Activated effector memory CD4-positive, alpha-beta T cell treated with anti-CD3 and anti-CD28 coated beads, Interleukin-2, amount 50 U/mL, for 16 hours (primary cell): ENCODE results near the gene PLXNA1.

Source experiments
- DNase-seq: peaks from one replicate; pipeline ENCODE4 v3.0.0-alpha.2; 2020

Gene PLXNA1

DNA sequence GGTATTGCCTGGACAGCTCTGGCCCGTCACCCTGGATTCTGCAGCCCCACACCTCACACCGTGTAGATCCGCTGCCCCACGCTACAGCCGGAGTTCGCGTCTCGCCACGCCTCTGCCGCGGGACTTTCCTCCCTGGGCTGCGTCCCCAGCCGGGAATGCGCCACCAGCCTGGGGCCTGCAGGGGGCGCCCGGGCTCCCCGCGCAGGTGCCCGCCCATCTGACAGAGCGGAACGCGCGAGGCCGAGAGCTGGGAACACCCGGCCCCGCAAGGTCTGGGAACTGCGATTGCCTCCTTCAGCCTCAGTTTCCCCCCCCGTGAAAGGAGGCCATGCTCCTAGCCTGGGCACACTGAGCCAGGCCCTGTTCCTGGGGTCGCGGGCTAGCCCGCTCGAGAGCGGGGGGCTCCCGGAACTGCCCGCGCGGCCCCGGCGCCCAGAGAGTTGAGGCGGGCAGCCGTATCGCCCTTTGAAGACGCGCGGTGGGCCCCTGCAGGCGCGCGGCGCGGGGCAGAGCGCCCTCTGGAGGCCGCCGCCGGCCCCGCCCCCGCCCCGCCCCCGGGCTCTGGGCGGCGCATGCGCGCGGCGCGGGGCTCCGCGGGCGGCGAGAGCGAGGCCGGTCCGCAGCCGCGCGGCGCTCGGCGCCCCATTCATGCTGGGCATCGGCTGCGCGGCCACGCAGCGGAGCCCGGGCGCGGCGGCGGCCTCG, at the start of gene PLXNA1:
TSS of gene PLXNA1 (plus strand) at position 645 of the 705 bp plus-strand sequence. CDS start 5,479 bp downstream, outside the sequence.
- DNase-seq, result peak; percentile 96

DNA sequence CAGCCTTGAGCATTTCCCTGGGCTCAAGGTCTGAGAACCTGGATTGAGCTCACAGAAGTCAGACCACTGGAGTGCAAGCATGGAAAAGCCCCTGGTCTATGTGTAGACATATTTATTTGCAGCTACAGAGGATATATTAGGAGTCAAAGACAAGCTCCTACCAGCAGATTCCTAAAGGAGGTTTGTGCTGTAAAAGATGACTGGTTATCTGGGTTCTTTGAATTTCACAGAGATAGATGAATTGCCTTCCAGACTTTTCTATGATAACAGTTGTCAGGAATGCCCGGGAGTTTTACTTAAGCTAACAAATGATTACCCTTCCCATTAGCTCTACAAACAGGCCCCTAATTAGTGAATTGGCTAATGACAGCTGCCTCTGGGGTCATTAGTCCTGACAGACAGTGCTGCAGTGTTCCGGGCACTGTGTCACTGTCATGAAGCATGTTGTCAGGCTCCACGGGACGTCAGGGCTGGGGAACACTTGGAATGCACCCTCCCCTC, 48.8 kb upstream of the PLXNA1 start:
- DNase-seq, result no peak

DNA sequence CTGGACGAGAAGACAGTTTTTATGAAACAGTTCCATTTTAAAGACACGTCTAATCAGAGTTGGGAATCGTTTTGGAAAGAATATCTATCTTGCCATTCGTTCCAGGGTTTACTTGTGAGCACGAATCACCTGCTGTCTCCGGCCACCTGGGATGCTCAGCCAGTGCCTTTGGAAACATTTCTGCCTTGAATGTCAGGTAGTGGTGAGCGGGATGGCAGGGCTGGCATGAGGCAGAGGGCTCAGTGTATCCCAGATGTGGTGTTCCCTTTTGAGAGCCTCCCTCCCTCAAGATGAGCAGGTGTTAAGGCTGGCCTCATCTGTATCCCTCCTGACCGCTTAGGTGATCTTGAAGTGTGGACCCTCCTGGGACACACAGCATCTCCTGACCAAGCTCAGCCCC, 47.9 kb upstream of the PLXNA1 start:
- no peak for DNase-seq

DNA sequence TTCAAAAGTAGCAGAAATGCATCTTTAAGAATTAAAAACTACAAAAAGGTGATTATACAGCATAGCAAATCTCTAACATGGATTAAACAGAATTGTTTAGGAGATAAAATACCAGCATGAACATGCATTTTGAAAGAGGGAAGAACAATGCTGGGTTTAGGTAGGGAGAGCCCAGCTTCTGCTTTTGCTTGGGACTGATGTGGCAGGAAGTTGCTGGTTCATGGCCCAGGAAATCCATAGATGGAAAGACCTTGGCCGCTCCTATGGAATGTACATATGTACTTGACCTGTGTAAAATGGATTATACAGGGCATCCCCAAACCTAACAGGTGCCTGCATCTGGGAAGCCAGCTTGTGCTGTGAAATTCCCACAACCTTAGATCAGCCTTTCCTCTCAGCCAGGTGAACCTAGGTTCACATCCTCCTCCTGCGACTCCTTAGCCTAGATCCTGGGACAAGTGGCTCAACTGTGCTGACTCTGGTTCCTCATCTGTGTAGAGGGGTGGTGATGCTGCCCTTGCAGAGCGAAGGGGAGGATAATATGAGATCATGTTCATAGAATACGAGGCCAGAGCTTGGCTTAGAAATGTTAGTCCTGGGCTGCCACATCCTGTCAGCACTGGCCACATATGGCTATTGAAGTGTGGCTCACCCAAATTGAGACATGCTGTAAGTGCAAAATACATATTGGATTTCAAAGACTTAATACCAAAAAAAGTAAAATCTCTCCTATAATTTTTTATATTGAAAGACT, 47.0 kb upstream of the PLXNA1 start:
- DNase-seq, result no peak

DNA sequence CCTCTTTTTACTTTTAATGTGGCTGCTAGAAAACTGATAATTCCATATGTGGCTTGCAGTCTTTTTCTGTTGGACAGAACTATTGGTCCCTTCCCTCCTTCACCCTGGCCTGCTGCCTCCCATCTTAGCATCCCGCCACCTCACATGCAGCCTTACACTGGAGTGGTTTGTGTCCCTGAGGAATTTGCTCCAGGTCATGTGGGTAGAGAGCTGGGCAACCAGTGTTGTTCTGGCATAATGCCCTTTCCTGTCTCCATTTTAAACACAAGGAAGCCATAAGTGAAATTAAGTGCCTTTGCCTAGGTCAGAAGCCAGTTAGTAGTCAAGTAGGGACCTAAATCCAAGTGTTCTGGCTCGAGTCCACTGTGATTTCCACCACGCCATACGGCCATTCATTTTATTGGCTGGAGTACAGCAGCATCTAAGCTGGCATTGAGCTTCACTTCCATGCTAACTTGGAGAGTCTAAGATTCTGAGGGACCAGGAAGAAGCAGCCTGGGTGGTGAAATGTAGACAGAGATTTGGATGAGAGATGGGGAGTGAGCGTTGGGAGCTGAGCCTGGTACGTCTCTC, 46.0 kb upstream of the PLXNA1 start:
- no peak for DNase-seq

DNA sequence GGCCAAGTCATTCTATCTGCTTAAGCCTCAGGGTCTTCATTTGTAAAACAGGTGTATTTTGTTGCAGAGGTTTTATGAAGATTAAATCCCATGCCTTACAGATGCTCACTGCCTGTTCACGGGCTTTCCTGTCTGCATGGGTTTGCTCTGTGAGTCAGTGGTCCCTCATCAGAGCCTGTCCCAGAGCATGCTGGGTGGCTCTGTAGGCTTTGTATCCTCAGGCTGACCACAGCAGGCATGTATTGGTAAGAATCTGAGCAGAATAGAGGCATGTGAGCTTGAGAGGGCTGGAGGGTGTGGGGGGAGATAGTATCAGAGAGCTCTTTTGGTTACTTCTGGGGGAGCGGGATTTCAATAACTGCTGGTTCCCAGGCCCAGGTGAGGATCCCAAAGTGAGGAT, 45.4 kb upstream of the PLXNA1 start:
- no peak for DNase-seq

DNA sequence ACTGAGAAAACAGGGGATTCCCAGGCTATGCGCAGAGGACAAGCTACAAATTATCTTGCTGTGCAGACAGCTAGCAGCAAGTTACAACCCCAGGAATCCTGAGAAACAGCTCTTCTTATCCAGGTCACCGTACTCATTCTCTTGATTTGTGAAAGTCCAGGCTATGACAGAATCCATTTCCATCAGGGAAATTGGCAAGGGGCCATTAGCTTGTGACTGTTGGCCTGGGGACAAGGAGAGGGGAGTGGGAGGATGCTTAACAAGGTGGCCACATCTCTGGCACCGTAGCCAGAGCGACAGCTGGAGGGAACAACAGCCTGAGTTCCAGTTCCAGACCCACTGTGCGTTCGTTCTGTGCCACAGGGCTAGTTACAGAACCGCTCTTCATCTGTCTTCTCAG, 44.9 kb upstream of the PLXNA1 start:
- DNase-seq, result no peak

DNA sequence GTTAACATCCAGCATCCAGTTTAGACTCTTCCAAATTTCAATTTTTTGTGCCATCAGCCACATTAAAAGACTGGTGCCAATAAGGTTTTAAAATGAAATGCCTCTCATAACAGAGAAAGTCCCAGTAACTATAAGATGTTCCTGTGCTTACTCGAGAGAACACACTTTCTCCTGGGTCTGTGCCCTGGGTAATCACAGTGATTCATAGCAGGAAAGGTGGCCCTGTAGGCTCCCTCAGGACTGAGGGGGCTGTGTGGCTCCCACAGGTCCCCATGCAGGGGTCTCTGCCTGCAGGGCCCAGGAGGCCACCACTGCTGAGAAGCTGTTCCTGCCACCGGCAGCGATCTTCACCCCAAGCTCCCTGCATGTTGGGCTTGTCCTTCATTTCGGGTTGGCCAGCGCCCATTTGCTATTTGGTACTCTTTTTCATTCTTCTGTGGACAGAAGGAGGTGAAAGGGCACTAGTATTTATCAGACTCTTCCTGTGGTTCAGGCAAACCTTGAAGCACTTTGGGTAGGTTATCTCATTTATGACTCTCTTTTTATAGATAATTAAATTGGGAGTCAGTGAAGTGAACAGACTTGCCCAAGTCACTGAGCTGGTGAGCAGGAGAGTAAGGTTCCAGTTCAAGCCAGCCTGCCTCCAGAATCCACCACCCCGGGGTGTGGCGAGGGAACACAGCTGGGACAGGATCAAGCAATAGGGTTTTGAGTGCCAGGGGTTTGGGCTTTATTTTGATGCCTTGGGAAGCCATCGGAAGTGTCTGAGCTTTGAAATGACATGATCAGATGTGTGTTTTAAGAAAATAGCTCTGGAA, 44.2 kb upstream of the PLXNA1 start:
- DNase-seq, result no peak

DNA sequence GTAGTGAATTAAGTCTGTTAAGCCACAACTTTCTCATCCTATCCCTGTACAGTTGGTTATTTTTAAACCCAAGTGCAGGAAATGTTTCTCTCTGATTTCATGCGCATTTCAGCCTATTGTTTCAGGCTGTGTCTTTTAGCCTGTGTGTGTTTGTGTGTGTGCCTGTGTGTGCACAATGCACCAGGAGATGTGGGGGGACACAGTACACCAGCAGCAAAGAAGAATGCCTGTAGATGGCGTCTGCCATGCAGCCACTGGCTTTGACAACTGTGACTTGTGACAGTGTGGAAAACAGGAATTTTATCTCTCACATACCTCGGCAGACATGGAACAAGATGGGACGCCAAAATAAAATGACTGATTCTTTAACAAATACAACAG, 43.6 kb upstream of the PLXNA1 start:
- no peak for DNase-seq

DNA sequence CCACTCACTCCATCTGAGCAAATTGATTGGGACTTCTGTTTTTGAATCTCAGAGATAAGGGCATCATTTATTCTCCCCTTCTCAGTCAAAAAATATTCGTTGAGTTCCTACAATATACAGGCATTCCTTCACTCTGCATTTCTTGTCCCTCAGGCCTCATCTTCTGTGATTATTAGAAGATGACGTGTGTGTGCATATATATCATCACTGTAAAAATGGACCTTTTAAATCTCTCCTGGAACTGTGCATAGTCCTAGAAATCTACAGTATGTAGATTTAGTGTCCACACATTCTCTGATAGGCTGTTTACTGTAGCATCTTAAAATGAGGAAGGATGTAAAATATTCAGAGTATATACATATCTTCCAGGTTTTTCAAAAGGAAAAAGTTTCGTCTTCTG, 43.2 kb upstream of the PLXNA1 start:
- DNase-seq, result no peak

DNA sequence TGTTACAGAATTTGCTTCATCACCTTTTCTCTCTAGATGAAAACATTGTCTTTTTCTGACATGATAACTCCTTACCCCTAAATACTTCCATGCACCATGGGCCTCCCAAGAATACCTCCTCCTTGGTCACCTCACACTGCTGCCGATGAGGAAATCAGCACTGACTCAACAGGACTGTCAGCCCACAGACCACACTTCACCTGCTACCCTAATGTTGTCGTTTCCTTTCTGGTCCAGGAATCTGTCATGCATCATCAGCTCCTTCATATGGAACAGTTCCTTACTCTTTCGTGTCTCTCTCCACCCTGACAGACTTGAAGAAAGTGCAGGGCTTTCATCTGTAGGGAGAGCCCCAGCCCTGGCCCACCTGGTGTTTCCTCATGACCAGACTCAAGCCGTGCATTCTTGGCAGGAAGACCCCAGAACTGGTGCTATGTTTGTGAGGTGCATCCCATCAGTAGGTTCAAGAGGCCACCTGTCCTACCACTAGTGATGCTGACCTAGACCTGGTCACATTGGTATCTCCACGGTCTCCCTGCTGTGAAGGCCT, 41.1 kb upstream of the PLXNA1 start:
- no peak for DNase-seq

DNA sequence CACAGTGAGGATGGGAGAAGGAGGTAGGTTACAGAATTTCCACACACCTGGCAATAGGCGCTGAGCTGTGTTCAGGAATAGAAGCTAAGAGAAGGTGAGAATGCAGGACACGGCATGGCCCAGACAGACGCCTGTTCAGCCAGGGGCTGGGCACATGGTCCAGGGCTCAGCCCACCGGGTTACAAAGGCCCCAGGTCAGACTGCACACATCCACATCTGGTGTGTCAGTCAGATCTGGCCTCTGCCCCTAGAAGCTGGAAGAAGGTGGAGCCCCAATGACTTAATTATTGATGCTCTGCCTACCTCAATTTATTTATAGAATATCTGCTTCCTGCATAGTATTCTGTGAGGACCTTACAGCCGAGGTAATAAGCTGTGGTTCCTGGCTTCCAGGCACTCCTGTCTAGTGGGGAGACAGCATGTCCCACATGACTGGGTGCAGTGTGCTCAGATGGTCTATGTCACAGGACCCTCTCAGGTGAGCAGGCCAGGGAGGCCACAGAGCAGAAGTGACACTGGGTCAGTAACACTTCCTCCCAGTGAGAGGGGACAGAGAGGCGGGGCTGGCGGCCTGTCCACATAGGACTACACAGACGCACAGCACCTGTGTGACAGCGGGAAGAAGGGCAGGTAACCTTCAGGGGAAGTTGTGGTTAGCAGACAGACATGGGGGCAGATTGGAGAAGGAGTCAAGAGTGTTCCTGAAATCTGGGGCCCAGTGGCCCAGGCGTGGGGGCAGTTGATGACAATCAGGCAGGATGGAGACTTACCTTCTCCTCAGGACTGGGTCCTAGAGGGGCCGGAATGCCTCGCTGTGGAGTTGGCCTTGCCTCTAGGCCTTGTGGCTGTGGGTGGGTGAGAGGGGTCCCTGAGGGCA, 38.6 kb upstream of the PLXNA1 start:
- DNase-seq, result no peak

DNA sequence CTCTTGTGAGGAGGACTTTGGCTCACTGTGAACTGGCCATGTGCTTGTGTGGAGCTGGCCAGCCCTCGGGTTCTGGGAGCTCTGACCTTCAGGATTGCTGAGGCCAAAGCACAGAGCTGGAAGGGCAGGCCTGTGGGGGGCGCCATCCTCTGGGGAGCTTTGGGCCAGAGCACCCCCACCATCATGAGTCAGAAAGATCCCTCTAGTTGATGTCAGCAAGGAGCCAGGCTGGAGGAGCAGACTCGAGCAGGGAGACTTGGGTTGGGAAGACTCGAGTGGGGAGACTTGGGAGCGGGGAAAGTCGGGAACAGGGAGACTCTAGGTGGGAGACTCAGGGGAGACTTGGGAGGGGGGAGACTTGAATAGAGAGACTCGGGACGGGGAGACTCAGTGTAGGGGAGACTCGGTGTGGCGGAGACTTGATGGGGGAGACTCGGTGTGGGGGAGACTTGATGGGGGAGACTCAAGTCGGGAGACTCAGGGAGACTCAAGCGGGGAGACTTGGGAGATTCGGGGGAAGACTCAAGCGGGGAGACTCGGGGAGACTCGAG, 37.7 kb upstream of the PLXNA1 start:
- no peak for DNase-seq

DNA sequence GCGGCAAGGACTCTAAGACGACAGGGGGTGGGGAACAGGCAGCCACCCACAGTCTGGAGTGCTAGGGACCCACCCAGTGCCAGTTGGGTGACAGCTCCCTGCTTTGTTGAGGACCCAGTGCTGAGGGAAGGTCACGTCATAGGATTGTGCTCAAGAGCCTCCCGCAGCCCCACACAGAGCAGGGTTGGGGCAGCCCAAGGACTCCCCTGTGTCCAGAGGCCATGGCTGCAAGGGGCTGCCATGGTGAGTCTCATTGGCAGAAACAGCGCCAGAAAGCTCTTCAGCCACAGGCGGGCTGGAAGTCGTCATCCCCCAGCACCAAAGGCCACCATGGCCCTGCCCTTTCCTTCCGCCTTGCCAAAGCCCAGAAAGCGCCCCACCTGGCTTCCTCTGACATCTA, 37.0 kb upstream of the PLXNA1 start:
- DNase-seq, result no peak

DNA sequence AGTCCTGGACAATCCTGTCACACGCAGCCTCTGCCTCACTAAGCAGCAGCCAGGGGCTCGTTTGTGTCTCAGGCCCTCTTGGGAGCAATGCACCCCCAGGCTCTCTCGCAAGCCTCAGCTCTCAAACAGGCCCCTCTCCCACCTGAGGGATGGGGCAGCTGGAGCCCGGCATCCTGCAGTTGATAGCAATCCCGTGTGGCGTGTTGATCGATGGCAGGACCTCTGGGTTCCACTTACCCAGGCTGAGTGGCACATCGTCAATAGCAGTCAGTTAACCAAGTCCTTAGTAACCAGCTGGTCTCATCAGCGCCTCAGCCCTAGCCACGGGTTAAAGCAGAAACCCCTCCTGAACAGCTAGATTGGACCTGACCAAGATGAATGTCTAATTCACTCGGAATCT, 36.5 kb upstream of the PLXNA1 start:
- DNase-seq, result no peak

DNA sequence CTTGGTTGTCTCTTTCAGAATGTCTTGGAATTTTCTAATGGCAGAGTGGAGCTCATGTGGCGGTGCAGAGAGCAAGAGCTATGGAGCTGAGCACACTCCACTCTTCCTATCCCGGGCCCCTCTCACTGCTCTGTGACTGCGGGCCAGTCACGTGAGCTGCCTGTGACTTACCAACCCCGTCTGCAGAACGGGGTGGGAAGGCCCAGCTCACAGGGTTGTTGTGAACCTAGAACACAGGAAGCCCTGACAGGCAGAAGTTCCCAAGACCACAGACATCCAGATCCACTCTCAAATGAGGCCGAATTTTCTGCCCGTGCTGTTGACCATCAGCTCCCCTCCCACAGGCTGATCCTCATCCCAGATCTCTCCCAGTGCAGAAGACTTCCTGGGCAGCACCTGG, 35.5 kb upstream of the PLXNA1 start:
- DNase-seq, result no peak

DNA sequence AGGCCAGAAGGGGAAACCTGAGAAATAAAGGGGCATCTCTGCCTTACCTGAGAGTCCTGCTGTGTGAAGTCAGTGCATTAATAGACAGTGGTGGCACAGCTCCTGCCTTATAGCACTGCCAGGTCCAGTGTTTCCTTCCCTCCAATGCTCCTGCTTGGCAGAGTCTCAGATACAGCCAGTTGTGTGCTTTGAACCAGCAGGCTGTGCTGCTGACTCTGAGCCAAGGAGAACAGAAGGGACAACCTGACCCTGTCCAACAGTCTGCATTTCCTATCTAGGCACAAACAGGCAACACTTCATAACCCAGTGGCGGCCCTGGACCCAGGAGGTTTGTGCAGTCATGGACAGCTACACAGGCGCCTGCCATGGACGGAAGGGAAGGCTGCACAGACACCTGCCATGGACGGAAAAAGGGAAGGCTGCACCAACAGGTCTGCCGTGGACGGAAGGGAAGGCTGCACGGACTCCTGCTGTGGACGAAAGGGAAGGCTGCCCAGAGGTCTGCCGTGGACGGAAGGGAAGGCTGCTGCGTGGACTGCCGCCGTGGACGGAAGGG, 33.9 kb upstream of the PLXNA1 start:
- DNase-seq, result no peak

DNA sequence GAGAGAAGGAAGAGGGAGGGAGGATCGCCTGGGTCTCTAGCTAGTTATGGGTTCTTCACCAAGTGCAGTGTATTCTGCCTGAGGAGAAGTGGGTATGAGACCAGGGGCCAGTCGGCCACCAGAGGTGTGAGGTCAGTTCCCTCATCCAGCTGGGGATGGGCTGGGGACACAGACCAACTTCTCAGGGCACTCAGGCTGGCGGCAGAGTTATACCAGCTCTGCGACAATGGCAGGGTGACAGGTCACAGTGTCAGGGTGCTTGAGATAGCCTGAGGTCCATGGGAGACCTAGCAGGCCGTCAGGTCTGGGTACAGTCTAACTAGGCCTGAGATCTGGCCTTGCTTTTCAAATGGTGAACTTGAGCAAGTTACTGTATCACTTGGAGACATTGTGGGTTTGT, 31.4 kb upstream of the PLXNA1 start:
- DNase-seq, result peak; percentile 33

DNA sequence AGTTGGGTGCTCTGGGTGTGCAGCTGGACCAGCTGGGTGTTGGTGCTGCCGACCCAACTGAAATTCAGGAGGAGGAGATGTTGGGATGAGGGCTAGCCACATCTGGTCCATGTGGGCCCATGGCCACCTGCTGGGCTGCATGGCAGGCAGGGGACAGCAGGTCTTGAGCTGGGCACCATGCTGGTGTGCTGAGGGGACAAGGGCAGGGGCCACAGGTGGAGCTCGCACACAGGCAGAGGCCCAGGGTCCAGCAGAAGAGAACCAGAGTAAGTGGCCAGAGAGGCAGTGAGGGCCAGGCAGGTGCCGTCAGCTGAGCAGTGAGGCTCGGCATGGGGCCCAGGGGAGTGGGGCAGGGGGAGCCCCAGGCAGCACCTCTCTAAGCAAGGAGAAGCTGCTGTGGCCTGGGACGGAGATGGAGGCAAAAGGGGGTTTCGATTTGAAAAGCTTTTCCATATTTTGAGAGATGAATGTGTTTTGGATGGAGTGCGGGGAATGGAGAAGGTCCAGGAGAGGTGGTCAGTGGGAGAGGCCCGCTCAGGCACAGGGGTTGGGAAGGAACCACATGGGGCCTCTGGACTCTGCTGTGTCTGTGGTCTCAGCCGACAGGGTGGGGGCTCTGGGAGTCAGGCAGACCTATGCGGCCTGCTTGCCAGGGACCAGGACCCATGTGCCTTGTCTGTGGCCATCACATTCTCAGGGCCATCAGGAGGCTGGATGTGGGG, 30.5 kb upstream of the PLXNA1 start:
- peak; percentile 34 for DNase-seq

DNA sequence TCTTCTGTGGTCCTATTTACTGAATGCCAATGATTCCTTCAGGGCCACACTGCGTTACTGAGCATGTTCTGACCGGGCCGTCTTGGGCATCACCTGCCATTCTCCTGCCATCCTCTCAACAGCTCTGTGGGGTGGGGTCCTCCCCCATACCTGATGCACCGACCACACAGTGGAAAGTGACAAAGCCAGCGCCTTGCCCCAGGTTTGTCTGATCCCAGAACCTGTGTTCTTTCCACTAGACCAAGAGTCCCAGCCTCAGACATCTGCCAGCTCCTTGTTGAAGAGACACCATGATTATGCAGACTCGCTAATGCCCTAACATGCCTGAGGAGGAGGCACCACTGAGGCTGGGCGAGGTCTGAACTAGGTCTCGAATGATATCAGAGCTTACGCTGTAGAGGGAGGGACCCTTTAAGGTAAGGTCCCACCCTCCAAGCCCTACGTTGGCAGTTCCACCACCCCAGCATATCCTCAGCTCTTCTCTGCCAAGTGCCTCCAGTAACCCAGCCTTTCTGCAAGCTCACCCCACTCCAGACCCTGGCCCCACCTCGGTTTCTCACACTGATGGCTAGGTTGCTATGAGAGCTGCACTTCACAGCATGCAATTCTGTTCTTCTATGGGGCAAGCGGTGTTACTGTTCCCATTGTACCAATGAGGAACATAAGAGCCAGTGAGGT, 29.8 kb upstream of the PLXNA1 start:
- peak; percentile 37 for DNase-seq
